Measurements from ENCODE around the gene PSD4. TPM values are rescaled to one million over a fixed set of nuclear protein-coding genes. Genes with fewer than 3 reads are reported as not detected.

The PSD4 gene
- total RNA-seq = 100 to 1,000 TPM in 1 of 4 donors, 10 to 100 TPM in 3; 48.2 to 193 (median 87.4) TPM

DNA sequence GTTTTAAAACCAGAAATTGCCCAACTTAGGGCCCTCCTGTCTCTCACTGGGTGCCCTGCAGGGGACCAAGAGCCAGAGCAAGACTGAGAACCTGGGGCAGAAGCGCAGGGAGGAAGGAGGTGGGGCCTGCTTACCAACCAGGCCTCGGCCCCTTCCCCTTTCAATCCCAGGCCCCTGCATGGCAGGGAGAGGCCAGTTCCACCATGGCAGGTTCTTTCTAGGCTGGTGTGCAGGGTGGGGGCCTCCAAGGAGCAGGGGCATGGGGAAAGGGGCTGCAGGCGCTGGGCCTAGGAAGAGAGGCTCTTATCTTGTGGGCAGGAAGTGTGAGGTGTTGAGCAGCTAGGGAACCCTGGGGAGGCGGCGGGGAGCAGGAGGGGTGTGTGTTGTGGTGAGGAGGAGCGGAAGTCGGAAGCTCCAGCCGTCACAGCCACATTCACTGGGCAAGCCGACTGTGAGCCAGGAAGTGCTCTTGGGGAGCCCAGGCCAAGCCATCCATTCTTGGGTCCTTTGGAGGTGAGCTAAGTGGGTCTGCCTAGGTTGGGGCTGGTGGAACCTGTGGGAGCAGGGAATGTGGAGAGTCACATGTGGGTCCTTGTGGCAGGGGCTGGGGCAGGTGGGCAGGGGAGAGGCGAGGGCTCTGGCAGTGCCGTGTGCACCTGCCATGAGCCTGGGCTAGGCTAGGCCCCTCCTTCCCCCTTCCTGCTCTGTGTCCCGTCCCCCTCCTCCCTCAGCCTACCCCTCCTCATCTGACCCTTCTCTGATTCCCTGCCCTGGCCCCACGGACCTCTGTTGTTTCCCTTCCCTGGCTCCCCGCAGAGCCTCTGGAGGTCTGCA, at the start of gene PSD4:
PSD4 (plus strand) TSS at position 430 of the 834 bp plus-strand sequence. CDS start 8,486 bp downstream, outside the sequence.
- Histone ChIP-seq H3K36me3 (no peaks in the 10 kb centered on the region), H3K27ac (peak within 1 kb of the TSS; percentile 44 to 82 (median 53)), H3K4me3 (peak within 1 kb of the TSS in 3 of 4 donors; percentile 6 to 38 (median 11)), H3K27me3 (no peaks in the 10 kb centered on the region), H3K9me3 (no peaks in the 10 kb centered on the region), H3K4me1 (peaks cover 0 to 5% (median 0%) of the 10 kb centered on the region in 4 donors)
- in situ Hi-C loops (cut with MboI; ENCODE audit: low pct_ligation_motif_present in 1 of 4, low pct_unique_long_range_greater_than_20kb in 1 of 4, low sequenced_read_pairs in 3 of 4) = no loop called here
- 52 to 56% methylated on average over 2 to 14 of the region's 14 CpGs for WGBS, 2 donors (ENCODE audit: low coverage in 1 of 2)
- TF ChIP-seq, protein P1, sequence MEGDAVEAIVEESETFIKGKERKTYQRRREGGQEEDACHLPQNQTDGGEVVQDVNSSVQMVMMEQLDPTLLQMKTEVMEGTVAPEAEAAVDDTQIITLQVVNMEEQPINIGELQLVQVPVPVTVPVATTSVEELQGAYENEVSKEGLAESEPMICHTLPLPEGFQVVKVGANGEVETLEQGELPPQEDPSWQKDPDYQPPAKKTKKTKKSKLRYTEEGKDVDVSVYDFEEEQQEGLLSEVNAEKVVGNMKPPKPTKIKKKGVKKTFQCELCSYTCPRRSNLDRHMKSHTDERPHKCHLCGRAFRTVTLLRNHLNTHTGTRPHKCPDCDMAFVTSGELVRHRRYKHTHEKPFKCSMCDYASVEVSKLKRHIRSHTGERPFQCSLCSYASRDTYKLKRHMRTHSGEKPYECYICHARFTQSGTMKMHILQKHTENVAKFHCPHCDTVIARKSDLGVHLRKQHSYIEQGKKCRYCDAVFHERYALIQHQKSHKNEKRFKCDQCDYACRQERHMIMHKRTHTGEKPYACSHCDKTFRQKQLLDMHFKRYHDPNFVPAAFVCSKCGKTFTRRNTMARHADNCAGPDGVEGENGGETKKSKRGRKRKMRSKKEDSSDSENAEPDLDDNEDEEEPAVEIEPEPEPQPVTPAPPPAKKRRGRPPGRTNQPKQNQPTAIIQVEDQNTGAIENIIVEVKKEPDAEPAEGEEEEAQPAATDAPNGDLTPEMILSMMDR (IDR thresholded peaks at IDR 0.05) = no peak
- TF ChIP-seq EP300 (IDR thresholded peaks at IDR 0.05; ENCODE audit: low read depth) = no peak
- peak in 2 of 3 donors; percentile 47 to 48 for TF ChIP-seq POLR2AphosphoS5 (IDR thresholded peaks at IDR 0.05)
- peak; percentile 34 for TF ChIP-seq POLR2A (IDR thresholded peaks at IDR 0.05)
- intact Hi-C loops (cut with DNase I; ENCODE audit: low total_unique reads) = no loop called here
- DNase-seq = peak; percentile 82

DNA sequence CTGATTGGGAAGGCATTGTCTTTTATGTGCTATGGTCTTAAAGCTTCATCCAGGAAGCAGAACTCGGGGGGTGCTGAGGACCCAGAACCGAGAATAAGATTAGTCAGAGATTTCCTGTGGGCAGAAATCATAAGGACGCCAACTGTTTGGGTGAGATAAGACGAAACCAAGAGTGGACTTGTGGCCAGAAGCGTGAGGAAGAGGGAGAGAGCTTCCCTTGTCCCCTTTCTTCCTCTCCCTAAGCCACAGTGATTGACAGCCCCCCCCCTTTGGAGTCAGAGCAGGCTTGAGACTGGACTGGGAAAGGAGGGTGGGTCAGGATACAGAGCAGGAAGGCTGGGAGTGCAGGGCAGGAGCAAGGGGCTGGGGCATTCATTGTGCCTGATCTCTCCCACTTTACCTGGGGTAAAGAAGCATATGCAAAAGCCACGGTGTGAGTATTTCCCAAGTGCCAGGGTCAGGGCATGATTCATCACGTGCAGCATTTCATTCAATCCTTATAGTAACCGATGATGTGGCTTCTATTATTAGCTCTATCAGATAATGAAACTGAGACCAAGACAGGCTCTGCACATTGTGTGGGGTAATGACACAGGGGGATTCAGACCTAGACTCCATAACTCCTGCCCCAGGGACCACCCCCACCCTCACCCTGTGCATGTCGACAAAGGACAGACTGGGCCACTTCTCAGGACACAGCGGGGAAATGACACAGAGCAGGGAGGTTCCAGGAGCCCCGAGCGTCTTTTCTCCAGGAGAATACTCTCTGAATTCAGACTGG, 49.4 kb upstream of the PSD4 start:
- no peaks in the 10 kb centered on the region for H3K4me1 ChIP-seq
- H3K27ac ChIP-seq = no peak overlapping the region
- H3K27me3 ChIP-seq = no peaks in the 10 kb centered on the region
- no peaks in the 10 kb centered on the region for H3K36me3 ChIP-seq
- in situ Hi-C loops (cut with MboI; ENCODE audit: low pct_ligation_motif_present in 1 of 4, low pct_unique_long_range_greater_than_20kb in 1 of 4, low sequenced_read_pairs in 3 of 4) (no loop called here), intact Hi-C loops (cut with DNase I; ENCODE audit: low total_unique reads) (no loop called here)
- 54% methylated on average over 12 of the region's 12 CpGs; no CpG with 5 or more reads in 1 of the 2 donors for WGBS, 2 donors (ENCODE audit: low coverage in 1 of 2)
- DNase-seq = no peak
- no peak overlapping the region for H3K4me3 ChIP-seq
- no peaks in the 10 kb centered on the region for H3K9me3 ChIP-seq
- TF ChIP-seq, protein P1 (IDR thresholded peaks at IDR 0.05) = no peak
- no peak for TF ChIP-seq EP300 (IDR thresholded peaks at IDR 0.05; ENCODE audit: low read depth)
- TF ChIP-seq POLR2AphosphoS5 (IDR thresholded peaks at IDR 0.05) = no peak
- no peak for TF ChIP-seq POLR2A (IDR thresholded peaks at IDR 0.05)

DNA sequence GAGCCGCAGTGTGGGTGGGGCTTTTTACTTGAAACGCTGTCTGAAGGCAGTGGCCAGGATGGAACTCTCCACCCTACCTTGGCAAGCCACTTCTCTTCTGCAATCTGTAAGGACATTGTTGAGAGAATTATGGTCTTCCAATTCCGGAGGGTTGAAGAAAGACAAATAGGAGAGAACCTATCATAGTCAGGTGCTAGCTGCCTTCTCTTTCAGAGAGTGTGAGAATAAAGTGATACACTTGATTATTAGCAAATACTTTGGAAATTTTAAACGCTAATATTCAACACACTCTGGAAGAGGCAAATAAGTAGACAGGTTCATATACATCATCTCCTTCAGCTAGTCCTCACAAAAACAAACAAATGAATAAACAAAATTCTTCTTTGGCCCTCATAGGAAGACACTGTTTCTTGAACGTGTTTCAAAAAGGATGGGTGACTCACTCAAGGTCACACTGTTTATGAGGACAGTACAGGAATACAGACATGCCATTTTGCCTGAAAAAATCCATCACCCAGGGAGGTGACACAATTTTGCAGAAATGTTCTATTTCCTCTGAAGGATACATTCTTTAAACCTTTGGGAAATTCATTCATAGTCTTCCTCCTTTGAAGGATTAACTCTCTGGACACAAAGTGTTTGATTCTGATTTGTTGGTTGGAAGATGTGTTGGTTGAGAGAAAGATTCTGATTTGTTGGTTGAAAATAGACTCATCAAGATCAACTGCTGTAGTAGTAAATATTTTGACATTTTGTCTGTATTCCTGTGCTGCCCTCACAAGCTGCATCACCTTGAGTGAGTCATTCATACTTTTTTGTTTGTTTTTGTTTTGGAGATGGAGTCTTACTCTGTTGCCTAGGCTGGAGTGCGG, 48.6 kb upstream of the PSD4 start:
- Histone ChIP-seq H3K27ac (no peak overlapping the region), H3K9me3 (no peaks in the 10 kb centered on the region), H3K27me3 (no peaks in the 10 kb centered on the region), H3K4me3 (no peak overlapping the region), H3K36me3 (no peaks in the 10 kb centered on the region), H3K4me1 (no peaks in the 10 kb centered on the region)
- intact Hi-C loops (cut with DNase I; ENCODE audit: low total_unique reads) = no loop called here
- no peak for DNase-seq
- WGBS, 2 donors (ENCODE audit: low coverage in 1 of 2) = 59 to 63% methylated on average over 4 to 6 of the region's 6 CpGs
- in situ Hi-C loops (cut with MboI; ENCODE audit: low pct_ligation_motif_present in 1 of 4, low pct_unique_long_range_greater_than_20kb in 1 of 4, low sequenced_read_pairs in 3 of 4) = loop anchor here in 2 of 4 donors (25.0 kb wide), 1 partner anchor 237 kb away; no protein-coding TSS in a partner anchor
- TF ChIP-seq EP300 (IDR thresholded peaks at IDR 0.05; ENCODE audit: low read depth) (no peak), POLR2AphosphoS5 (IDR thresholded peaks at IDR 0.05) (no peak), POLR2A (IDR thresholded peaks at IDR 0.05) (no peak)
- TF ChIP-seq, protein P1 (IDR thresholded peaks at IDR 0.05) = no peak
